Neuronal stem cell (in vitro differentiated cells): ENCODE measurements around the gene TTC13.

Experiments
- DNase-seq: peaks from one replicate; pipeline ENCODE4 v3.0.0-alpha.2; 2013; ENCODE audit warnings: low spot score
- H2AFZ ChIP-seq: one replicate; pipeline ENCODE4 v1.6.1; 2013; ENCODE audit warnings: mild to moderate bottlenecking, low read length, inconsistent platforms
- H2AK5ac ChIP-seq: 2 replicates; pipeline ENCODE4 v1.6.1; 2013; ENCODE audit warnings: low read depth, mild to moderate bottlenecking, inconsistent platforms, low read length, moderate library complexity, mixed read lengths
- H2BK120ac ChIP-seq: 2 replicates; pipeline ENCODE4 v1.6.1; 2013; ENCODE audit warnings: low read depth, mild to moderate bottlenecking, inconsistent platforms, low read length, moderate library complexity, mixed read lengths
- H2BK12ac ChIP-seq: one replicate; pipeline ENCODE4 v1.6.1; 2013; ENCODE audit warnings: low read length, inconsistent platforms
- H2BK15ac ChIP-seq: 2 replicates; pipeline ENCODE4 v1.6.1; 2013; ENCODE audit warnings: mild to moderate bottlenecking, low read length, inconsistent platforms, mixed read lengths
- H2BK5ac ChIP-seq: one replicate; pipeline ENCODE4 v1.6.1; 2013; ENCODE audit warnings: inconsistent platforms, mild to moderate bottlenecking, low read length, moderate library complexity
- H3K14ac ChIP-seq: one replicate; pipeline ENCODE4 v1.6.1; 2013; ENCODE audit warnings: low read length, inconsistent platforms
- H3K18ac ChIP-seq: 2 replicates; pipeline ENCODE4 v1.6.1; 2013; ENCODE audit warnings: low read length, inconsistent platforms
- H3K23ac ChIP-seq: 2 replicates; pipeline ENCODE4 v1.6.1; 2013; ENCODE audit warnings: low read depth, mild to moderate bottlenecking, mixed read lengths, low read length, inconsistent platforms; ENCODE audit not compliant: poor library complexity
- H3K27ac ChIP-seq: replicated peaks from 3 replicates; pipeline ENCODE4 v1.5.1; 2013; ENCODE audit warnings: low read length, inconsistent platforms
- H3K27me3 ChIP-seq, 3 experiments: 2 replicates each; pipeline ENCODE4 v1.6.1; 2013; ENCODE audit warnings: low read length in 3 of 3, mild to moderate bottlenecking in 2 of 3, inconsistent platforms in 1 of 3, low read depth in 1 of 3, mixed read lengths in 1 of 3, moderate library complexity in 1 of 3; ENCODE audit not compliant: control insufficient read depth in 3 of 3, insufficient read depth in 3 of 3
- H3K36me3 ChIP-seq, 2 donors: replicated peaks in 1 of 2; 2 replicates each; pipeline ENCODE4 v1.6.1; 2013; ENCODE audit warnings: low read length in 2 of 2; ENCODE audit not compliant: control insufficient read depth in 2 of 2, insufficient read depth in 2 of 2
- H3K4ac ChIP-seq: 2 replicates; pipeline ENCODE4 v1.6.1; 2013; ENCODE audit warnings: inconsistent platforms, mild to moderate bottlenecking, low read length, moderate library complexity
- H3K4me1 ChIP-seq, 2 donors: 1 replicate in 1 of 2; 2 replicates in 1 of 2; pipeline ENCODE4 v1.6.1; 2013; ENCODE audit warnings: low read length in 2 of 2, low read depth in 1 of 2; ENCODE audit not compliant: control insufficient read depth in 2 of 2, insufficient read depth in 1 of 2
- H3K4me2 ChIP-seq: one replicate; pipeline ENCODE4 v1.6.1; 2013; ENCODE audit warnings: mild to moderate bottlenecking, low read length, inconsistent platforms; ENCODE audit not compliant: insufficient read depth, poor library complexity, severe bottlenecking
- H3K4me3 ChIP-seq, 2 donors: 2 replicates each; pipeline ENCODE4 v1.5.1; 2013; ENCODE audit warnings: low read length in 2 of 2, mild to moderate bottlenecking in 2 of 2, inconsistent platforms in 1 of 2, moderate library complexity in 1 of 2
- H3K79me1 ChIP-seq: one replicate; pipeline ENCODE4 v1.6.1; 2013; ENCODE audit warnings: low read depth, mild to moderate bottlenecking, inconsistent platforms, low read length, moderate library complexity
- H3K9ac ChIP-seq: one replicate; pipeline ENCODE4 v1.6.1; 2013; ENCODE audit warnings: mild to moderate bottlenecking, low read depth, low read length, inconsistent platforms; ENCODE audit not compliant: poor library complexity
- H3K9me3 ChIP-seq, 2 donors: replicated peaks in 1 of 2; 2 replicates each; pipeline versions ENCODE3 to v1.6.1; 2013; ENCODE audit warnings: low read length in 2 of 2, mild to moderate bottlenecking in 2 of 2, inconsistent platforms in 1 of 2, low read depth in 1 of 2, mixed read lengths in 1 of 2, moderate library complexity in 1 of 2; ENCODE audit not compliant: control insufficient read depth in 2 of 2, insufficient read depth in 1 of 2
- H4K8ac ChIP-seq: one replicate; pipeline ENCODE4 v1.6.1; 2013; ENCODE audit warnings: low read depth, mild to moderate bottlenecking, inconsistent platforms, low read length, moderate library complexity
- H4K91ac ChIP-seq: one replicate; pipeline ENCODE4 v1.6.1; 2013; ENCODE audit warnings: low read length, low read depth, mild to moderate bottlenecking, inconsistent platforms; ENCODE audit not compliant: poor library complexity
- WGBS, 2 donors: extraction: QIAGEN DNeasy Blood & Tissue Kit; methylation state at CpG; one replicate each; pipeline ENCODE4 v1.1.7; 2013; ENCODE audit warnings: missing lambda C conversion rate in 2 of 2, mixed read lengths in 1 of 2; ENCODE audit not compliant: insufficient read length in 2 of 2, insufficient replicate concordance in 1 of 2; ENCODE audit errors: extremely low coverage in 2 of 2; 5-methylcytosine and 5-hydroxymethylcytosine counted together

Gene TTC13

GRCh38 chr1:231020816-231021215 lies 42.2 kb upstream of the TTC13 start:
- no CpG with 5 or more reads among the region's 7 CpGs for WGBS, 2 donors
- no peaks in the 10 kb centered on the region for H3K27me3 ChIP-seq
- H3K27ac ChIP-seq, result no peak overlapping the region
- no peak overlapping the region for H2BK5ac ChIP-seq
- no peak overlapping the region for H4K91ac ChIP-seq
- H3K23ac ChIP-seq, result no peak overlapping the region
- H3K4me1 ChIP-seq, result no peaks in the 10 kb centered on the region
- no peak overlapping the region for H3K4me2 ChIP-seq
- H3K4ac ChIP-seq, result no peak overlapping the region
- no peak overlapping the region for H2BK15ac ChIP-seq
- H2BK120ac ChIP-seq, result no peak overlapping the region
- H3K18ac ChIP-seq, result no peak overlapping the region
- H4K8ac ChIP-seq, result no peak overlapping the region
- no peak for DNase-seq
- no peak overlapping the region for H3K4me3 ChIP-seq
- H3K14ac ChIP-seq, result no peak overlapping the region
- H3K36me3 ChIP-seq, result peaks cover 2 to 28% of the 10 kb centered on the region in 2 donors
- H2AK5ac ChIP-seq, result no peak overlapping the region
- no peak overlapping the region for H2BK12ac ChIP-seq
- no peak overlapping the region for H2AFZ ChIP-seq
- H3K9ac ChIP-seq, result no peak overlapping the region
- peaks cover 2% of the 10 kb centered on the region for H3K79me1 ChIP-seq
- no peaks in the 10 kb centered on the region for H3K9me3 ChIP-seq

- WGBS, 2 donors, result no CpG with 5 or more reads among the region's 14 CpGs
- Histone ChIP-seq H2AK5ac (no peak overlapping the region), H3K18ac (peak overlapping the region; percentile 9), H2BK12ac (no peak overlapping the region), H3K4me2 (no peak overlapping the region), H3K23ac (no peak overlapping the region), H3K9me3 (no peaks in the 10 kb centered on the region), H3K79me1 (peaks cover 2% of the 10 kb centered on the region), H3K4me3 (no peak overlapping the region), H2BK15ac (no peak overlapping the region), H4K91ac (no peak overlapping the region), H2BK120ac (no peak overlapping the region), H3K27me3 (no peaks in the 10 kb centered on the region), H2AFZ (no peak overlapping the region), H3K36me3 (peaks cover 2 to 28% of the 10 kb centered on the region in 2 donors), H3K4ac (peak overlapping the region; percentile 42), H3K9ac (no peak overlapping the region), H4K8ac (no peak overlapping the region), H3K27ac (no peak overlapping the region), H3K14ac (no peak overlapping the region), H2BK5ac (peak overlapping the region; percentile 46), H3K4me1 (no peaks in the 10 kb centered on the region)
- no peak for DNase-seq
Observed at GRCh38 chr1:231020139-231020601, 41.5 kb upstream of the TTC13 start.

DNA sequence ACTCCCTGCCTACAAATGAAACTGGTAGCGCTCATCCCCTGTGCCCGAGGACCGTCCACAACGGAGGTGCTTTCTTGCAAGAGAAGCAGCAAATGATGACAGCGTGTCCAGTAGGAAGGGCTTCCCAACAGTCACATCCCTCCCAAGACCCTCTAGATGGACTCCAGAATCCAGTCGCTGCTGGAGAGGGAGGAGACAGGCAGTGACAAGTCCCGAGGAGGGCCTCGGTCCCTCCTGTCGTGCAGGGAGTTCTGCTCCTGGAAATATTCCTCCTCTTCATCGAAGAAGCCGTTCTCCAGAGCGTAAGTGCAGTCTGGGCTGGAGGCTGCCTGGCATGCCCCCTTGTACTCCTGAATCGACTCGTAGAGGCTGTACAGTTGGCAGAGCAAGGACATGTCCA lies 41.0 kb upstream of the TTC13 start:
- Histone ChIP-seq H3K27me3 (no peaks in the 10 kb centered on the region), H3K36me3 (peaks cover 2 to 28% of the 10 kb centered on the region in 2 donors), H3K79me1 (peaks cover 2% of the 10 kb centered on the region), H3K4me3 (peak overlapping the region in 1 of 2 donors; percentile 61), H2BK5ac (peak overlapping the region; percentile 46), H2BK15ac (no peak overlapping the region), H3K4me2 (no peak overlapping the region), H3K14ac (no peak overlapping the region), H3K27ac (no peak overlapping the region), H3K18ac (no peak overlapping the region), H4K91ac (no peak overlapping the region), H2BK12ac (no peak overlapping the region), H3K23ac (no peak overlapping the region), H2AFZ (no peak overlapping the region), H3K9me3 (no peaks in the 10 kb centered on the region), H4K8ac (no peak overlapping the region), H3K4me1 (no peaks in the 10 kb centered on the region), H3K9ac (no peak overlapping the region), H2BK120ac (no peak overlapping the region), H3K4ac (peak overlapping the region; percentile 42), H2AK5ac (no peak overlapping the region)
- no CpG with 5 or more reads among the region's 14 CpGs for WGBS, 2 donors
- DNase-seq, result no peak

- Histone ChIP-seq H3K9ac (no peak overlapping the region), H3K23ac (no peak overlapping the region), H3K4me1 (no peaks in the 10 kb centered on the region), H4K91ac (no peak overlapping the region), H3K4ac (no peak overlapping the region), H3K4me3 (no peak overlapping the region), H2BK12ac (no peak overlapping the region), H3K27ac (no peak overlapping the region), H3K18ac (no peak overlapping the region), H2BK120ac (no peak overlapping the region), H3K4me2 (no peak overlapping the region), H3K14ac (no peak overlapping the region), H3K36me3 (peaks cover 2 to 28% of the 10 kb centered on the region in 2 donors), H2AK5ac (no peak overlapping the region), H2BK15ac (no peak overlapping the region), H2AFZ (no peak overlapping the region), H3K9me3 (no peaks in the 10 kb centered on the region), H3K27me3 (no peaks in the 10 kb centered on the region), H2BK5ac (no peak overlapping the region), H4K8ac (no peak overlapping the region), H3K79me1 (peaks cover 2% of the 10 kb centered on the region)
- DNase-seq, result no peak
- WGBS, 2 donors, result no CpG with 5 or more reads among the region's 5 CpGs
Observed at GRCh38 chr1:231016966-231017365, 38.3 kb upstream of the TTC13 start.
